Lower leg skin (tissue), 4 donors: Measurements from ENCODE around the gene RB1. TPM values are rescaled to one million over a fixed set of nuclear protein-coding genes. Genes with fewer than 3 reads are reported as not detected.

Experiments used
- DNase-seq, 2 donors: peaks; one replicate each; pipeline ENCODE4 v3.0.0-alpha.2; 2019; ENCODE audit warnings: low spot score in 2 of 2
- H3K4me3 ChIP-seq: fragments of 200-600 bp; sonication (generic); 2 replicates; pipeline ENCODE4 v1.5.1; 2017; ENCODE audit warnings: mild to moderate bottlenecking, low read depth; ENCODE audit not compliant: poor library complexity, severe bottlenecking
- CTCF ChIP-seq, 3 donors: fragments of 450-650 bp; IDR thresholded peaks; one replicate each; pipeline ENCODE4 v1.5.1; 2016; ENCODE audit warnings: antibody characterized with exemption in 3 of 3, mild to moderate bottlenecking in 3 of 3, moderate library complexity in 2 of 3
- POLR2A ChIP-seq, 2 donors: fragments of 450-650 bp; IDR thresholded peaks; one replicate each; pipeline ENCODE4 v1.6.1; 2016 to 2017; ENCODE audit warnings: antibody characterized with exemption in 2 of 2, mild to moderate bottlenecking in 1 of 2, moderate library complexity in 1 of 2
- WGBS, 2 donors: methylation state at CpG; one replicate each; pipeline ENCODE4 v1.1.5; 2018; 5-methylcytosine and 5-hydroxymethylcytosine counted together
- intact Hi-C: fragments of 100-400 bp; cut with DNase I; formaldehyde crosslinking; loops from one replicate; pipeline ENCODE4 v1.15.0; 2023; ENCODE audit warnings: low total_unique reads
- total RNA-seq, 4 donors: library from RNA; depleted of rRNA; stranded (reverse); fragments of >200 nt; gene quantifications; one replicate each; pipeline ENCODE4 v1.1.0, GENCODE V29; 2016

Gene RB1
- total RNA-seq, 4 donors from 2014 or later: 15.8 to 20.0 (median 16.4) TPM

- TF ChIP-seq CTCF (IDR thresholded peaks at IDR 0.05) (no peak), POLR2A (IDR thresholded peaks at IDR 0.05) (no peak)
- intact Hi-C loops: no loop called here
- 92% methylated on average over 26 to 27 of the region's 28 CpGs for WGBS, 2 donors
- DNase-seq: peak in 1 of 2 donors; percentile 72
- H3K4me3 ChIP-seq: no peak overlapping the region
These were observed 154.2 kb downstream of the RB1 start for GRCh38 chr13:48457578-48458242.

- no peak for DNase-seq
- H3K4me3 ChIP-seq: no peak overlapping the region
- TF ChIP-seq POLR2A (IDR thresholded peaks at IDR 0.05) (no peak), CTCF (IDR thresholded peaks at IDR 0.05) (no peak)
- intact Hi-C loops: no loop called here
- WGBS, 2 donors: 93 to 96% methylated on average over 2 of the region's 2 CpGs
These were observed 171.7 kb downstream of the RB1 start for GRCh38 chr13:48475230-48475629.

DNA sequence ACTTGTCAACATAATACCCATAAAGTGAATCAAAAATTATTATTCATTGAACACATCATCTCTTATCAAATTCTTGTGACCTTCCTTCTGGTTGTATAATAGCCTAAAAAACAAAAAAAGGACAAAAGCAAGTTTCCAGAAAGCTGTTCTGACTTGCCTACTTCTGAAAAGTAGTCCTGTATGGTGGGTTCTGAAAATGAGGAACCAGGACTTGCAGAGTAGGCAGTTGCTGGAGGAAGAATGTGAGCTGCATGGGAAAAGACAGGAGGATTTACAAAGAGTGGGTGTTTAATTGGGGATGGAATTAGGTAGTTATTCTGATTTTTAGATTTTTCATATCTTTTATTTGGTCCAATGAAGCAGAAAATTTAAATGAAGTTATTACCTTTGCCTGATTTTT lies 172.7 kb downstream of the RB1 start:
- no peak overlapping the region for H3K4me3 ChIP-seq
- intact Hi-C loops: no loop called here
- no peak for DNase-seq
- TF ChIP-seq POLR2A (IDR thresholded peaks at IDR 0.05) (no peak), CTCF (IDR thresholded peaks at IDR 0.05) (no peak)

- 51 to 54% methylated on average over 4 of the region's 4 CpGs for WGBS, 2 donors
- no peak for DNase-seq
- no peak overlapping the region for H3K4me3 ChIP-seq
- no peak for TF ChIP-seq POLR2A (IDR thresholded peaks at IDR 0.05)
- TF ChIP-seq CTCF (IDR thresholded peaks at IDR 0.05): no peak
- intact Hi-C loops: no loop called here
These were observed 173.1 kb downstream of the RB1 start for GRCh38 chr13:48476686-48477085.

GRCh38 chr13:48477191-48477855 lies 173.8 kb downstream of the RB1 start:
- 88 to 90% methylated on average over 2 of the region's 2 CpGs for WGBS, 2 donors
- intact Hi-C loops: no loop called here
- DNase-seq: no peak
- H3K4me3 ChIP-seq: no peak overlapping the region
- TF ChIP-seq CTCF (IDR thresholded peaks at IDR 0.05) (no peak), POLR2A (IDR thresholded peaks at IDR 0.05) (no peak)
